Esophagus mucosa (tissue), 1 donor: ENCODE measurements around the gene LRIT1. TPM values are rescaled to one million over a fixed set of nuclear protein-coding genes. Genes with fewer than 3 reads are reported as not detected.
"Not testable (repeated sequence)": the region's sequence is repeated elsewhere in the genome, so short reads cannot be mapped to it uniquely, and the experiment has no call there.

Experiments used
- ATAC-seq: fragments of 200-7000 bp; cut with Tn5 transposase; one replicate; pipeline ENCODE4 v1.9.1; 2020
- total RNA-seq: library from RNA; stranded (reverse); gene quantifications from one replicate; pipeline ENCODE4 v1.2.4, GENCODE V29; 2023
- donor health status: DM: yes; HTN: yes; CAD: no.

Gene LRIT1, protein sequence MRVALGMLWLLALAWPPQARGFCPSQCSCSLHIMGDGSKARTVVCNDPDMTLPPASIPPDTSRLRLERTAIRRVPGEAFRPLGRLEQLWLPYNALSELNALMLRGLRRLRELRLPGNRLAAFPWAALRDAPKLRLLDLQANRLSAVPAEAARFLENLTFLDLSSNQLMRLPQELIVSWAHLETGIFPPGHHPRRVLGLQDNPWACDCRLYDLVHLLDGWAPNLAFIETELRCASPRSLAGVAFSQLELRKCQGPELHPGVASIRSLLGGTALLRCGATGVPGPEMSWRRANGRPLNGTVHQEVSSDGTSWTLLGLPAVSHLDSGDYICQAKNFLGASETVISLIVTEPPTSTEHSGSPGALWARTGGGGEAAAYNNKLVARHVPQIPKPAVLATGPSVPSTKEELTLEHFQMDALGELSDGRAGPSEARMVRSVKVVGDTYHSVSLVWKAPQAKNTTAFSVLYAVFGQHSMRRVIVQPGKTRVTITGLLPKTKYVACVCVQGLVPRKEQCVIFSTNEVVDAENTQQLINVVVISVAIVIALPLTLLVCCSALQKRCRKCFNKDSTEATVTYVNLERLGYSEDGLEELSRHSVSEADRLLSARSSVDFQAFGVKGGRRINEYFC
- not detected for total RNA-seq

DNA sequence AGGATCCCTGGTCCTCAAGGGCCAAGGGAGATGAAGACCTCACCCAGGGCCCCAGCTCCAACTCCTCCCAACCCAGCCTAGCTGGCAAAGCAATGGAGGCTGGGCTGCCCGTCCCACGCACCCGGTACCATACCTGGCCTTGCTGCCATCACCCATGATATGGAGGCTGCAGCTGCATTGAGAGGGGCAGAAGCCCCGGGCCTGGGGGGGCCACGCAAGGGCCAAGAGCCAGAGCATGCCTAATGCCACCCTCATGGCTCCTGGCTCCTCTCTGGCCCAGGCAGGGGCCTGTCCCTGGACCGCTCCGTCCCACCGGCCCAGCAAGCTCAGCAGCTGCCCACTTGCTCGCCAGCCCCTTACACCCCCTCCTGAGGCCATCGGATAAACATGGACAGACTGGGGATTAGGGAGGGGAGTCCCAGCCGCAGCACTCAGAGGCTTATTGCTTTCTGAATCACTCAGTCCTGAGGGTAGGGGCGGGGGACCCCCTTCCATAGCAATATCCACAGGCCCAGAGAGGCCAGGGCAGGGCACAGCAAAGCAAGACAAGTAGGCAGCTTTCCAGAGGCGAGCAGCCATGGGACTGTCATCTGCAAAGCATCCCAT is at the start of gene LRIT1:
TSS of gene LRIT1 (minus strand) at position 362 of the 606 bp plus-strand sequence. CDS start at position 255, 107 bp downstream.
- ATAC-seq: no peak

DNA sequence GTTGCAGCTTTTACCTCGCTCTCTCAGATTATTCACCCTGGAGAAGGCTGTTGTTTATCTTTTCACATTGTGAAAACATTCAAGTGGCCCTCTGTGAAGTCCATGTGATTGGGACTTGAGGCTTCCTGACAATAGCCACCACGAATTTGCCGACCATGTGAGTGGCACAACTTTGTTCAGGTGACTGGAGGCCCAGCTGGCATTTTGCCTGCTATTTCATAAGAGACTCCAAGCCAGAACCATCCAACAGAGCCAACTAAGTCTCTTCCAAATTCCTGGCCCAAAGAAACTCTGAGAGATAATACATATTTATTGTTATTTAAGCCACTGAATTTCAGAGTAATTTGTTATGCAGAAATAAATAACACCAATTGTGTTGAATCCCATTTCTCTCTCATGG is 48.9 kb upstream of the LRIT1 start:
- no peak for ATAC-seq

DNA sequence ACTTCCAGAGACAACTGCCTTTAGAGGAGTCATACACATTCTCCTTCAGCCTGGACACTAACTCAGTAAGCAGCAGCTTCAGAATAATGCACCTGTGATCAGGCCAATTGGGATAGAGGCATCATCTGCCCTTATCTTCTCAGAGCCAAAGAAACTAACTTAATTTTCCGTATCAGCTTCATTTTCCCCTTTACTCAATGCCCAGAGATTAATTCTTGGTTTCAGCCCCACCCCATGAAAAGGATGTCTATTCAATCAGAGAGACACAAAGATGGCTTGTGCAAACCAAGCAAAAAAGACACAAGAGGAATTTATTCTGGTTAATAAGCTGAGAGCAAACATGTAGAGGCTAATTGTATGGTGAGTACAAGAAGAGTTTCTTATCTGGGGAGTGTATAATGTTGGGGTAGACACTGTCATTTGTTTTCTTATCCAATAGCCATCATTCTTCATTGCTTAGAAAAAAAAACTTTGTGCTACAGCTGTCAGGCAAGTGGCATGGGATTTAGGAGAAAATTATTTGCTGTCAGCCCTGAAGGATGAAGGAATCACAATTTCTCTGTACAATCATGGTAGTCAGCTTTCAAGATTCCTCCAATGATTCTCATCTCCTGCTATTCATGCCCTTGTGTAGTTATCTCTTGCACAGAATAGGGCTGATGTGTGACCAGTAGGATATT is 48.3 kb upstream of the LRIT1 start:
- ATAC-seq: no peak

DNA sequence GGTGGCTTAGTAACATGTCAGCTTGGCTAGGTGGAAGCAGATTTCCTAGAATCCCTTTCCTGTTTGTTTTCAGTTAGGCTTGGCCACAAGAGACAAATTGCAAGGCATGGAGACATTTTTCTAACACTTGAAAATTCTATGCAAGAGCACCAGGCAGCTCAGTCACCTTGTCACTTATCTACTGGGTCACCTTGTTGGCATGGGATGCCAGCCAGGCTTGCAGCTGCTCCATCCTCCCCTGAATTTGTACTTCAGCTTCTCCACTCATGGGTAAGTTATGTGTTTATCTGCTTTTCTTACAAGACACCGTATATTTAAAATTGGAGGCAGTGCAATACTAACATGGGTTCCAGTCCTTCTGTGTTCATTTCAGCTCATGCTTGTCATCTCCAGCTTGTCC is 46.8 kb upstream of the LRIT1 start:
- ATAC-seq: no peak

DNA sequence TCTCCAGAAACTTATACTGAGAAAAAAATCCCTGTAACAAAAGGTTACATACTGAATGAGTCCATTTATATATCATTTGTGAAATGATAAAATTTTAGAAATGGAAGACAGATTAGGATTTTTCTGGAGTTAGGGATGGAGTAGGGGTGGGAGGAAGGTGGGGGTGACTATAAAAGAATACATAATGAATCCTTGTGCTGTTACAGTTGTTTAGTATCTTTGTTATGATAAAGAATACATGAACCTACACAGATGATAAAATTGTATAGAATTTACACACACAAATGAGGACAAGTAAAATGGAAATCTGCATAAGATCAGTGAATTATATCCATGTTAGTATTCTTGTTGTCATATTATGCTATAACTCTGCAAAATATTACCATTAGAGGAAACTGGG is 45.3 kb upstream of the LRIT1 start:
- ATAC-seq: no peak

DNA sequence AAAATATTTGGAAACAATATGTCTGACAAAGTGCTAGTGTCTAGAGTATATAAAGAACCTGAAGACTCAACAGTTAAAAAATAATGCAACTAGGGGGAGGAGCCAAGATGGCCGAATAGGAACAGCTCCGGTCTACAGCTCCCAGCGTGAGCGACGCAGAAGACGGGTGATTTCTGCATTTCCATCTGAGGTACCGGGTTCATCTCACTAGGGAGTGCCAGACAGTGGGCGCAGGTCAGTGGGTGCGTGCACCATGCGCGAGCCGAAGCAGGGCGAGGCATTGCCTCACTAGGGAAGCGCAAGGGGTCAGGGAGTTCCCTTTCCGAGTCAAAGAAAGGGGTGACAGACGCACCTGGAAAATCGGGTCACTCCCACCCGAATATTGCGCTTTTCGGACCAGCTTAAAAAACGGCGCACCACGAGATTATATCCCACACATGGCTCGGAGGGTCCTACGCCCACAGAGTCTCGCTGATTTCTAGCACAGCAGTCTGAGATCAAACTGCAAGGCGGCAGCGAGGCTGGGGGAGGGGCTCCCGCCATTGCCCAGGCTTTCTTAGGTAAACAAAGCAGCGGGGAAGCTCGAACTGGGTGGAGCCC is 38.6 kb upstream of the LRIT1 start:
- ATAC-seq: not testable (repeated sequence)

DNA sequence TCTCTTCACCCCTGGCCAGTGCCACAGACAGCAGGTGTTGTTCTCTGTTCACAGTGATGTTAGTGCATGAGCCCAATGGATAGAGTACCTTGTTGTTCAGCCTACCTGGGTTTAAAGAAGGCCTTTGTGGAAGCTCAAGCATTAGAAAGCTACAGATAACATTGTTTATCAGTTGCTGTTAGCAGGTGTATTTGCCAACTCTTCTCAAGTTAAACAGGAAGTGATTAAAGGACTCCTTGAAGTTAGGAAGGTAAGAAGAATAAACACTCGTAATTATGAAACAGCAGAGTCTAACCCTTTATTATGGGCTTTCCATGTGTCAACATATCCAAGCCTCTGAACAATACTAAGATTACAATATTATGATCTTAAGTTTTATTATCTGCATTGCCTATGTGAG is 29.4 kb upstream of the LRIT1 start:
- no peak for ATAC-seq

DNA sequence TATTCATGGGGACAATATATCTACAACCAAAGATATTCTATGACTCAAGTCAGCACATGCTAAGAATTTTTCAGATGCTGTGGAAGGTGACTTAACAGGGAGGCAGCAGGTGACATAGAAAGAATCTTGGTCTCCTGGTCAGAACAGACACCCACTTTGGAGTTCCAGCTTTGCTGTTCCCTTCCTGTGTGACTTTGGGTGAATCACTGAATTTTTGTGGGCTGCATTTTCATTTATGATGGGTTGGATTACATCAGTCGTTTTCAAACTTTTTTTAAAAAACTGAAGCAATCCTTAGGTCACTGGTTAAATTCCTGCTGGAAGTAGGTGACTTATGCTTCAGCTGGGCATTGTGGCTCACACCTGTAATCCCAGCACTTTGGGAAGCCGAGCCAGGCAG is 28.4 kb upstream of the LRIT1 start:
- no peak for ATAC-seq

DNA sequence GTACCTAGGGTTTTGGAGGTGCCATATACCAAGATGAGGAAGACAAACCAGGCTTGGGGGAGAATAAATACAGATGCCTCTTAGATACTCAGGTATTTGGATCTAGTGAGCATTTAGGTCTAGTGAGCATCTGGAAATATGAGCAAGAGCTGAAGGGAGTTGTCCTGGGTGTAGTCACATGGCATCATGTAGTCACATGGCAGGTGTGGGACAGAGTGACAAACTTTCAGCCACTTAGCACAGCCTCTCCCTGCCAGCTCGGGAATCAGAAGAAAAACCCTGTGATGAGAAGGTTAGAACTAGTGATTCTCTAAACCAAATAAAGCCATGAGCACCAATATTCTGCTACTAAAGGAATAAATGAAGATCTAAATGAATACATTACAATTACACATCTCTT is 27.8 kb upstream of the LRIT1 start:
- ATAC-seq: no peak

DNA sequence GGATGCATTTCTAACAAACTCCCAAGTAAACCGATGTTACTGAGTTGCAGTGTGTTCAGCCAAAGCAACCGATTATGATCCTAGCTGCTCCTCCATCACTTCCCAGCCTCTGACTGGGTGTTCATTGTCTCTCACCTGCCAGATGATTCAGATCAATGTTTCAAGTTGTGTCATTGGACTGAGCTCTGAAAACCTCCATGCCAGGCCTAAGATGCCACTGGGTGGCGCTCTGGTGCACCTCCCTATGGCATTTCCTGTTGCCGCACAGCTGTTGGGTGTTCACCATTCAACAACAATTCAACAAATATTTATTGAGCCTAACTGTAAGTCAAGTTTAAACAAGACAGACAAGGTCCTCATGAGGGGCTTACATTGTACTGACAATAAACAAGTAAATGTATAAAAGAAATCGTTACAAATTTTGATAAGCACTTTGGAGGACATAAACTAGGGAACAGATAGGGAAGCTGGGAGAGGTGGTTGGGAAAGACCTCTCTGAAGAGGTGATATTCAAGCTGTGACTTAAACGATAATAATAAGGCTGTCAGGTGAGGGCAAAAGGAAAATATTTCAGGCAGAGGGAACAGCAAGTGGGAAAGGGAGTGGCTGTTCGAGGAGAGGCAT is 26.3 kb upstream of the LRIT1 start:
- ATAC-seq: peak; percentile 75

DNA sequence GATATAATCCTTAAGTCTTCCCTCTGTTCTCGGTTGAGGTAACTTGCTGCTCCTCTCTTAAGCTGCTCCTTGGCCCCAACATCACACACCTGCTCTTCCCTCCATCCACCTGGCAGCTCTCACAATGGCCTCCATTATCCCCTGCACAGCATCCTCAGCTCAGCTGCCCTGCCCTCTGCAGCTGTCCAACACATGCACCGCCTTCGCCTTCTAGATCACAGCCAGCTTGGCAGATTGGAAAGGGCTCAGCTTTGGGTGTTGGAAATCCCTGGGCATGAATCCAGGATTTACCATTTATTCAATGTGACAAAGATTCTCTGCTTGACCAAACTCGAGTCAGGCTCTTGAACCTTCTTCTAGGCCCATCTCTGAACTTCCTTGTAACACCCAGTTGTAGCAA is 24.1 kb upstream of the LRIT1 start:
- no peak for ATAC-seq

DNA sequence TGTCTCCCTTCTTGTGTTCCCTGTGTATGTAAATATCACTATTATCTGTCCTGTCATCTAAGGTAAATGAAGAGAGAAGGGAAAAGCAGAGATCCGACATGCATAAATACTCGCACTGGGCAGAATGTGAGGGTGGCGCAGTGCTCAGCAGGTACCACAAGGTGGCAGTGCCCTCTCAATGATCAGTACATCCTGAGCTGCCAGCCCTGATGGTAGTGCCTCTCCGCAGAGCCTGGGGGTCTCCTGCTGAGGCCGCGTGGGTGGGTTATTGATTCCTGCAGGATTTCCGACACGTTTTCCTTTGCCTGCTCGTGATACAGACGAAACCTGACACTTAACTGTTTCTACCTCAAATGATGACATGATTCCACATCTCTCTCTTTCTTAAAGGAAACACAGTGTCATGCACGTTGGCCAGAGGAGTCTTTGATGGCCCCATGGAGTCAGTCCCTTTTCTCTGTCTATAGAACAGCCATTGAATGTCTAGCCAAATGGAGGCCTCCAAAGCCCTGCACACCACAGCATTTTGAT is 23.3 kb upstream of the LRIT1 start:
- peak; percentile 83 for ATAC-seq

DNA sequence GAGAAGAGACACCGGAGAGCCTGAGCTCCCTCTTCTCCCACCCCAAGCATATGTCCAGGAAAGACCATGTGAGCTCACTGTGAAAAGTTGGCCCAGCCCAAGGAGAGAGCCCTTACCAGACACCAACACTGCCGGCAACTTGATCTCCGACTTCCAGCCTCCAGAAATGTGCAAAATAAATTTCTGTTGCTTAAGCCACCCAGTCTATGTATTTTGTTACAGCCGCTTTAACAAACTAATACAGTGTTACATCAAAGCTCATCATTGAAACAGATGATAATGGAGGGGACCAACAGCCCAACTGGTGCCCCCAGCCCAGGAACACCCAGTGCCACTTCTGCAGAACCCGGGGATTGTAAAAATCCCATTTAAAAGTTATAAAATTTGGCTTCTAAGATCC is 22.4 kb upstream of the LRIT1 start:
- no peak for ATAC-seq

DNA sequence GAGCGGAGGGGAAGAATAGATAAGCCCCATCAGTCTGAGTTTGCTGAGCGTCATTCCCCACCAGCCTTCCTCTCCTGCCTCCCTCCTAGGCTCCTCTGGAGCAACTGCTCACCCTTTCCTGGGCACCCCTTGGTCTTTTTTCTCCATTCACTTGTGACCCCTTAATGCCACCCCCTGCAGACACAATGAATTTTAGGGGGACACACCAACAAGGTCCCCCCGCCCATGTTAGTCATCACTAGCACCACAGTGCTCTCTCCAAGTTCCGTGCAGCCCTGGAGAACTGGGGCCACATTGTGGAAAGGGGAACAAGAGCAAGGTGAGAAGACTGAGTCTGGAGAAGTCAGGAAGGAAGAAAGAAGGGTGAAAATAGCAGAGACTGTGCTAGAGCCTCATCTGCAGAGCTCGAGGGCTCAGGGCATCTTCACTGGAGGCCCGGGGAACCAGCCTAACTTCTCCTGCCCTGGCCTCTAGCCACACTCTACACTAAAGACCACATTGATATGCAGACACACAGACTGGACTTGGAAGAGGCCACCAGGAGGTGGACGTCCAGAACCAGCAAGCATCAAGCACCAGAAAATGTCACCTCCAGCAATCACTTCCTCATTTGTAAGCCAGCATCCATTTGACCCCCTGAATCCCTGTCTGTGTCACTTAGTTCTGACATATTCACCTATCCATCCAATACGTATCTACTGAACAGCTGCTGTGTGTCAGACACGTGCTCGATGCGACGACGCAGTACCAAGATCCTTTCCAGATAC is 21.0 kb upstream of the LRIT1 start:
- no peak for ATAC-seq

DNA sequence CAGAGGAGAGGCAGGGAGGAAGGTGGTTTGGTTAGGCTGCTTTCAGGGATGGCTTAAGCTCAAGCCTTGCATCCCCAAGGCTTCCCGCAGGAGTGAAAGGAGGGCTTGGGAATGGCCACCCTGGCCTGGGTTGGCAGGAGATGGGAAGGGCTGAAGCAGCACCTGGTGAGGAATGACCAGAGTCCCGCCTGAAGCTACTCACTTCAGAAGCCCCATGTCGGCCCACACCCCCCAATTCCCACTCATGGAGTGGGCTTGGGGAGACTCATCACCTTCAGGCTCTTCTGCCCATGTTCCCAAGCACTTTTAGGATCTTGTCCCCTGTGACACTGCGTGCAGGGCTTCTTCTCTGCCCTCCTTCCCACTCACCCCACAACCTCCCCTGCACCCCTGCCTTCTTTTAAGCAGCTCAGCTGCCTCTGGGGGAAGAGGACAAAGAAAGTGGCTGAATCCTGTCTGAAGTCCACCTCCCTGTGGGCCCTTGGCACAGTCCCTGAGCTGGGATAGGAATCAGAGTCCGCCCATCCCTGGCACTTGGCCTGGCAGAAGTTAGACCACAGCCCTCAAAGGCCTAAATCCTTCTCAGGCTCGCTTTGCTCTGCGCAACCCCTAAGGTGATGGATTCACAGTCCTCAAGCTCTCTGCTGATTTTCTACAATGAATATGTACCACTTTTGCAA is 20.0 kb upstream of the LRIT1 start:
- ATAC-seq: no peak

DNA sequence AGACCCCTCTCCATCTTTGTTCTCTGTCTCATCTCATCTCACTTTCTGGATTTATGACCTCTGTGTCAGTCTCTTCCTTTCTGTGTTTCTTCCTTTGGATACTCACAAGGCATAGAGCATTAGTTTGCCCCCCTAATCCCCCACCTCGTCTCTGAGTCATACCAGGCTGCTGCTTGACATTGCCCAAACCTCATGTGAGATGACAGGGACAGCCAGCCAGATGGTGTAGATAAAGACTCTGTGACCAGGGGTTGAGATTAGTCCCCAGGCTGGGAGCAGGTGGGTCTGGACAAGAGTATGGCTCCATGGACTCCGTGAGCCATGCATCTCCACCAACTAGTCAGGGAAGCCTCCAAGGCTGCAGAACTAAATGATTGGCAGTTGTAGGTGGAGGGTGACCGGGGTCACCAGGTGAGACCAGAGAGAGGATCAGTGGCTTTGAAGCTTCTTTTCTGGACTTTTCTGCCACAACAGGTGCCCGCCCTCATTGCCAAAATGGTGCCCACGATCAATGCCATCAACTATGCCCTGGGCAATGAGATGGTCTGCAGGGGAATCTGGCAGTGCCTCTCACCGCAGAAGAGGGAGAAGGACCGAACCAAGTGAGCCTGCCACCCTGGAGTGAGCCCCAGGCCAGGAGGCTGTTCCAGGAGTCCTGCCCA is 16.8 kb upstream of the LRIT1 start:
- no peak for ATAC-seq

DNA sequence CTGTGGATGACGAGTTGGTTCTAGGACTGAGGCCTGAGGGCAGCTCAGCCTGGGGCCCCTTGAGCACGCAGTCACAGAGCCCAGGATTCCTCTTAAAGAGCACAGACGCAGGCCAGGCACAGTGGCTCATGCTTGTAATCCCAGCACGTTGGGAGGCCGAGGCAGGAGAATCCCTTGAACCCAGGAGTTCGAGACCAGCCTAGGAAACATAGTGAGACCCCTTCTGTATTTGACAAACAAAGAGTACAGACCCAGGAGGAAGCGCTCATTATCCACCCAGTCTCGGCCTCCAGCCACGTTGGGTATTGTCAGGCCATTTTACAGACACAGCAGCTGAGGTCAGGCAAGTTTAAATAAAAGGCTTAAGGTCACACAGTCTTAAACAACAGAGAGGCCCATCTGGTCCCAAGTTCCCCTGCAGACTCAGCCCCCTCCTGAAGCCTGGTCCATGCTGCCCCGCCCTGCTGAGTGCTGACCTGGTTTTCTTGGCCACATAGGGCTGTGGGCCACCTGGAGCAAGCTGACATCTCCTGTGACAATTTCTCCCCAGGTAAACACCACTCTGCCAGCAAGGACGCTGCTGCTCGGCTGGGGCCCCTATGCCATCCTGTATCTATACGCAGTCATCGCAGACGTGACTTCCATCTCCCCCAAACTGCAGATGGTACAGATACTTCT is 16.1 kb upstream of the LRIT1 start:
- ATAC-seq: no peak

DNA sequence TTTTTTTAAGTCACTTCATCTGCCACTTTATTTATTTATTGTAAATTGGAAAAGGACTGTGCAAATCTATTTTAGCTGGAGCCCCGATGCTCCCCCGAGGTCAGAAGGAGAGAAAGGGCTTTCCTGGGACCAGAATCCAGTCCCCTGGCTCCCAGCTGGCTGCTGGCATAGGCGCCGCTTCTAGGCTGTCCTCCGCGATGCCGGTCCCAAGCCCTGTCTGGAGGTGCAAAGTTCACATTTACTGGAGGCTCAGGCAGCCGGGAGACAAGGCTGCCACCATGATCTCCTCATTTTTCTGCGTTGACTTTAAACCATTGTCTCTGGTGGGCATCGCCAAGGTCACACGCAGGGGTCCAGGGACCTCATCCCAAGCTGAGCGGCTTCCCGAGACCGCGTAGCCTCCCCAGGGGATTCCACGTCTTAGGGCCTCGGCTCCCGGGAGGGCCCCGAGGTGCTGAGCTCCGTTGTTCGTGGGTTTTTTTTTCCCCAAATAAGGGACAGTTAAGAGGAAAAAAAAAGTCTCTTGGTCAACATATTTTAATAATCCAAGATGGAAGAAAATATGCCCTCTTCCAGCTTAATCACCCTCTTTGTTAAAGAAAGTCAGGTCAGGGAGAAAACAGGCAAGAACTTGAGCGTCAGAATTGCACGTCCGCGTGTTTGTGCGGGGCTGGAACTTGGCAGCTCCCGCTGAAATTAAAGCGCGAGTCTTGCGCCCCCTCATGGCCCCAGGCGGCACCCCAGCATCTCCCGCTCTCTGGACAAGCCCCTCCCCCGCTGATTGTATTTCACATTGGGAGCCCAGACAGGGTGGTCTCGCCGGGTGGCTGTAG is 15.4 kb upstream of the LRIT1 start:
- ATAC-seq: no peak
